Activated CD8-positive, alpha-beta T cell treated with anti-CD3 and anti-CD28 coated beads for 36 hours (primary cell): Measurements from ENCODE around the gene PPP1R13B. TPM values are rescaled to one million over a fixed set of nuclear protein-coding genes. Genes with fewer than 3 reads are reported as not detected.
"Not testable (repeated sequence)": the region's sequence is repeated elsewhere in the genome, so short reads cannot be mapped to it uniquely, and the experiment has no call there.

Source experiments
- ATAC-seq: fragments of 200-7000 bp; cut with Tn5 transposase; one replicate; pipeline ENCODE4 v1.10.0; 2021; ENCODE audit warnings: mild to moderate bottlenecking, moderate library complexity
- CTCF ChIA-PET: fragments of 350-600 bp; sonication (Branson Sonifier 250); formaldehyde crosslinking; loops from one replicate; lab custom pipeline; 2021; ENCODE audit warnings: antibody characterized with exemption; lab: Charles Lee
- POLR2A ChIA-PET: fragments of 350-600 bp; sonication (Branson Sonifier 250); formaldehyde crosslinking; loops from one replicate; lab custom pipeline; 2021; ENCODE audit warnings: antibody characterized with exemption; lab: Charles Lee
- DNase-seq: peaks from one replicate; pipeline ENCODE4 v3.0.0-alpha.2; 2020
- H3K27ac Mint-ChIP-seq: one replicate; pipeline ENCODE4 v1.8.0; 2021; ENCODE audit warnings: mild to moderate bottlenecking, mixed read lengths
- H3K27me3 Mint-ChIP-seq: one replicate; pipeline ENCODE4 v1.8.0; 2021; ENCODE audit warnings: mixed read lengths
- H3K36me3 Mint-ChIP-seq: one replicate; pipeline ENCODE4 v1.8.0; 2021; ENCODE audit warnings: low read depth, mixed read lengths
- H3K4me1 Mint-ChIP-seq: one replicate; pipeline ENCODE4 v1.8.0; 2021; ENCODE audit warnings: low read depth, mixed read lengths
- H3K4me3 Mint-ChIP-seq: one replicate; pipeline ENCODE4 v1.8.0; 2021; ENCODE audit warnings: mild to moderate bottlenecking, moderate library complexity, mixed read lengths
- H3K9me3 Mint-ChIP-seq: one replicate; pipeline ENCODE4 v1.8.0; 2021; ENCODE audit warnings: mixed read lengths
- CTCF ChIP-seq: fragments of 200-600 bp; IDR thresholded peaks from one replicate; pipeline ENCODE4 v1.8.0; 2022; ENCODE audit warnings: antibody characterized with exemption, mild to moderate bottlenecking
- intact Hi-C: fragments of 100-400 bp; cut with micrococcal nuclease; formaldehyde crosslinking; loops from one replicate; pipeline ENCODE4 v1.10.0; 2022
- total RNA-seq, 2 experiments: library from RNA; stranded (reverse); gene quantifications; one replicate each; pipeline ENCODE4 v1.2.3, GENCODE V29; 2021

Gene PPP1R13B
- total RNA-seq, 2 experiments from 2014 or later = 11.9 to 14.5 TPM

DNA sequence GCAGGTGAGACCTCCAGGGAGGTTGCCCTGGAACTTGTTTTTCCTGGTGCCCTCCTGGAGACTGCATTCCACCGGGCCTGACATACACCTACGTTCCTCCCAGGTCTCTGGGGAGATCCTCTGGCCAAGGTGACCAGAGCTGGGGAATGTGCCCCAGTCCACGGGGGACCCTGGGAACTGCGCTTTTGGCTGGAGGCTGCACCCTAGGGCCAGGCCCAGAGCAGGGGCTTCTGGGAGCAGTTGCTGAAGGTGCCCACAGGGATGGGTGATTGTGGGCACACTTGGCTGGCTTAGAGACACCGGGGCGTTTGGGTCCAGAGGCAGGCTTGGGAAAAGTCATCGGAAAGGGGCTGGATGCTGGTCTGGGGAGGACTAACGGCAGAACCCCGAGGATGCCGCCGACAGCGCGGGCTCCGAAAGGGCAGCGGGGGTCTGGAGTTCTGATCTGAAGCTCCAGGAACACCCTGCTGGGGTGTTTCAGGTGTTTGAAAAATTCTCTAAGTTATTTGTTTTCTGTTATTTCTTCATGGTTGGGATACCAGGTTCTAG is 44.4 kb upstream of the PPP1R13B start:
- CTCF ChIA-PET = interaction anchor here (1.4 to 2.6 kb wide), 2 partner anchors 9 to 84 kb away, joined by 3 to 8 read pairs; no protein-coding TSS in a partner anchor
- DNase-seq (no peak), ATAC-seq (no peak)
- intact Hi-C loops = no loop called here
- no peaks in the 10 kb centered on the region for H3K9me3 Mint-ChIP-seq
- no peak overlapping the region for H3K4me3 Mint-ChIP-seq
- H3K27me3 Mint-ChIP-seq = no peaks in the 10 kb centered on the region
- no peak for TF ChIP-seq CTCF
- POLR2A ChIA-PET = no interaction called here
- no peaks in the 10 kb centered on the region for H3K36me3 Mint-ChIP-seq
- H3K4me1 Mint-ChIP-seq = no peaks in the 10 kb centered on the region
- H3K27ac Mint-ChIP-seq = no peak overlapping the region

DNA sequence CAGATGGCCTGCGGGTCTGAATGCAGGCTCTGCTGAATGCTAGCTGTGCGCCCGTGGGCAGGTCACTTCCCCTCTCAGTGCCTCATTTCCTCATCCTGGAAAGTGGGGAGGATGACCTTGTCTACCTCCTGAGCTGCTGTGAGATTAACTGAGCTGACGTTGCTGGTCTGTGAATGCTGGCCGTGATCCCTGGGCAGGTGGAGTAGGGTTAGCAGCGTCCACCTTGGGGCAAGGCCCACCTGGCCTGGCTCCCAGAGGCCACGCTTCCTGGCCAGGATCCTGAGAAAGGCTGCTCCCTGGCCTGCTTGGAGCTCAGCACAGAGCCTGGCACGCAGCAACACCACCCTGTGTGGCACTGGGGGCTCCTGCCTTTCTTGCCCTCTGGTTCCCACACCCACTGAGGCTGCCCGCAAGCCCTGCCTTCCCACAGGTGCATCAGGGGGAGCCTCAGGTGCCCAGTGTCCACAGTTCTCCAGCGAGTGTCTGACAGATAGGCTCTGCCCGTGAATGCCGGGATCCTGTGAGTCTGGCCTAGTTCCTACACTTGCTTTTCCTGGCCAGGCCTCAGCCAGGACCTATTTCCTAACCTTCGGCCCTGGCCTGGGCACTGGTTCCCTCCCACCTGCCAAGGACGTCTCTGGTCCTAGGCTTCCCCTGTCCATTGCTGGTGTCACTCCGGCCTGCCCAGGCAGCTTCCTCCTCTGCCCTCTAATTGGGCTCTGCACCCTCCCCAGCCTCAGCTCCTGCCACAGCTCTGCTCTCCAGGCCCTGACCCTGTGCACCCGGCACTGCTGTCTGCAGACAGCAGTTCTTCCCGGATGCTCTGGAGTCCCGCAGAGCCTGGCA is 43.7 kb upstream of the PPP1R13B start:
- H3K4me3 Mint-ChIP-seq = no peak overlapping the region
- ATAC-seq (no peak), DNase-seq (no peak)
- intact Hi-C loops = no loop called here
- no peak overlapping the region for H3K27ac Mint-ChIP-seq
- POLR2A ChIA-PET = no interaction called here
- no peak for TF ChIP-seq CTCF
- H3K27me3 Mint-ChIP-seq = no peaks in the 10 kb centered on the region
- CTCF ChIA-PET = interaction anchor here (1.4 to 2.6 kb wide), 2 partner anchors 10 to 83 kb away, joined by 3 to 8 read pairs; no protein-coding TSS in a partner anchor
- H3K9me3 Mint-ChIP-seq = no peaks in the 10 kb centered on the region
- no peaks in the 10 kb centered on the region for H3K4me1 Mint-ChIP-seq
- H3K36me3 Mint-ChIP-seq = no peaks in the 10 kb centered on the region

GRCh38 chr14:103890052-103890371 is 42.6 kb upstream of the PPP1R13B start:
- Mint-ChIP-seq H3K27ac (no peak overlapping the region), H3K9me3 (no peaks in the 10 kb centered on the region), H3K4me1 (no peaks in the 10 kb centered on the region), H3K27me3 (no peaks in the 10 kb centered on the region), H3K36me3 (no peaks in the 10 kb centered on the region), H3K4me3 (no peak overlapping the region)
- ATAC-seq (no peak), DNase-seq (no peak)
- intact Hi-C loops = no loop called here
- ChIA-PET CTCF (interaction anchor here (2.6 kb wide), 1 partner anchor 11 kb away, joined by 8 read pairs; no protein-coding TSS in a partner anchor), POLR2A (no interaction called here)
- TF ChIP-seq CTCF = no peak

- DNase-seq = no peak
- H3K9me3 Mint-ChIP-seq = no peaks in the 10 kb centered on the region
Measured at GRCh38 chr14:103889313-103890051, 42.1 kb upstream of the PPP1R13B start.

DNA sequence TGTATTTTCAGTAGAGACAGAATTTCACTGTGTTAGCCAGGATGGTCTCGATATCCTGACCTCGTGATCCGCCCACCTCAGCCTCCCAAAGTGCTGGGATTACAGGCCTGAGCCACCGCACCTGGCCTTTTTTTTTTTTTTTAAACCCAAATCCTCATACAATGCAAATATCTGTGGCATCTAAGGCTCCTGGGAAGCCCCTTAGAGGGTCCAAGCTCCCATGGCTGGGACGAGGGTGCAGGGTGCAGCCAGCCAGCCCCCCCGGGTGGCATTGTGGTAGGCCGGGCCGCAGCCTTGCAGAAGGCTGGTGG is 41.6 kb upstream of the PPP1R13B start:
- H3K36me3 Mint-ChIP-seq, H3K9me3 Mint-ChIP-seq, ATAC-seq, CTCF ChIA-PET, H3K27ac Mint-ChIP-seq, H3K4me1 Mint-ChIP-seq, POLR2A ChIA-PET, H3K27me3 Mint-ChIP-seq, DNase-seq, intact Hi-C loops, H3K4me3 Mint-ChIP-seq: not testable (repeated sequence)

More at GRCh38 chr14:103889313-103890051, 42.1 kb upstream of the PPP1R13B start:
- intact Hi-C loops = no loop called here
- ChIA-PET POLR2A (no interaction called here), CTCF (interaction anchor here (2.6 kb wide), 1 partner anchor 11 kb away, joined by 8 read pairs; no protein-coding TSS in a partner anchor)
- H3K4me3 Mint-ChIP-seq = no peak overlapping the region
- no peaks in the 10 kb centered on the region for H3K36me3 Mint-ChIP-seq
- H3K4me1 Mint-ChIP-seq = no peaks in the 10 kb centered on the region
- no peak for ATAC-seq
- H3K27me3 Mint-ChIP-seq = no peaks in the 10 kb centered on the region
- no peak overlapping the region for H3K27ac Mint-ChIP-seq
- TF ChIP-seq CTCF = no peak
